Measurements from ENCODE around the gene C1orf226. TPM values are rescaled to one million over a fixed set of nuclear protein-coding genes. Genes with fewer than 3 reads are reported as not detected.

The C1orf226 gene
- total and polyA plus RNA-seq, 7 donors, result 0.10 to 1.1 (median 0.28) TPM

DNA sequence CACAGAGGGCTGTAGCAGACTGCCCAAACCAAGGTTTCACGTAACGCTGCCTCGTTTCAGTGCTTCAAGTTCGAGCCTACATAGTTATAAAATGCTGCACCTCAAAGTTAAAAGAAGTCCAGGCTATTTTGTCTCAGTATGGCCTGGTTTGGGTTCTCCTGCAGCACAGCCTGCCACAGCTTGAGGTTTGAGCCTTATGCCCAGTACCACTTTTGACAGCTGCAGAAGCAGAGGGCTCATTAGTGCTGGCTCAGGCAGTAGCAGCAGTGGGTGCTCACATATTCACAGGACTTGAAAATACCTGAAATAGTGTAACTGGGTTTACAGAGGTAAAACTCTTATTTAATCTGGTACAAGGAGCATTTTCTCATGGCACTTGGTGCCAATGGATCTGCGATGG is 20.2 kb upstream of the C1orf226 start:
- H3K4me3 ChIP-seq, result no peak overlapping the region
- H3K27ac ChIP-seq, result no peak overlapping the region
- TF ChIP-seq, protein P1, sequence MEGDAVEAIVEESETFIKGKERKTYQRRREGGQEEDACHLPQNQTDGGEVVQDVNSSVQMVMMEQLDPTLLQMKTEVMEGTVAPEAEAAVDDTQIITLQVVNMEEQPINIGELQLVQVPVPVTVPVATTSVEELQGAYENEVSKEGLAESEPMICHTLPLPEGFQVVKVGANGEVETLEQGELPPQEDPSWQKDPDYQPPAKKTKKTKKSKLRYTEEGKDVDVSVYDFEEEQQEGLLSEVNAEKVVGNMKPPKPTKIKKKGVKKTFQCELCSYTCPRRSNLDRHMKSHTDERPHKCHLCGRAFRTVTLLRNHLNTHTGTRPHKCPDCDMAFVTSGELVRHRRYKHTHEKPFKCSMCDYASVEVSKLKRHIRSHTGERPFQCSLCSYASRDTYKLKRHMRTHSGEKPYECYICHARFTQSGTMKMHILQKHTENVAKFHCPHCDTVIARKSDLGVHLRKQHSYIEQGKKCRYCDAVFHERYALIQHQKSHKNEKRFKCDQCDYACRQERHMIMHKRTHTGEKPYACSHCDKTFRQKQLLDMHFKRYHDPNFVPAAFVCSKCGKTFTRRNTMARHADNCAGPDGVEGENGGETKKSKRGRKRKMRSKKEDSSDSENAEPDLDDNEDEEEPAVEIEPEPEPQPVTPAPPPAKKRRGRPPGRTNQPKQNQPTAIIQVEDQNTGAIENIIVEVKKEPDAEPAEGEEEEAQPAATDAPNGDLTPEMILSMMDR (IDR thresholded peaks at IDR 0.05), result no peak
- intact Hi-C loops (cut with DNase I), result no loop called here
- no peaks in the 10 kb centered on the region for H3K9me3 ChIP-seq
- H3K36me3 ChIP-seq (ENCODE audit: insufficient read depth in 1 of 2, low read depth in 1 of 2), result no peaks in the 10 kb centered on the region
- 81 to 88% (median 86%) methylated on average over 5 of the region's 5 CpGs for WGBS, 3 donors
- H3K4me1 ChIP-seq, result no peaks in the 10 kb centered on the region
- DNase-seq, result no peak
- no peaks in the 10 kb centered on the region for H3K27me3 ChIP-seq (ENCODE audit: insufficient read depth in 3 of 3, low read length in 2 of 3)
- ATAC-seq, result no peak

DNA sequence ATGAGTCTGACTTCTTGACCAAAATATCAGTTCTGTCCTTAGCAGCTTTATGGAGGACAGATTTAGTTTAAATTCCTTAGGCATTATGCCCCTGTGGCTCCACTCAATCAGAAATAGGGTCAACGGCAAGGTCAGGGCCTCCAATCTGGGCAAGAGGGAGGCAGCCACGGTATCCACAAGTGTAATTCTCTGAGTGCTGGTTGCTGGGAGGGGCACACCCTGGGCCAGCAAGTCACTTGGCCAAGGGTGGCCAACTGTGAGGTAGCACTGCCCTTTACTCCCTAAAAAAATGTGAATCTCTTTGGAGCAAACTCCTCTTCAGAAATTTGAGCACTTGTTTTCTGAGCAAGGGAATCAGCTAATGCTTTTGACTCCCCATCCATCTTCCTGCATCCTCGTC is 17.7 kb upstream of the C1orf226 start:
- no peak for ATAC-seq

GRCh38 chr1:162364498-162364897 is 17.0 kb upstream of the C1orf226 start:
- Histone ChIP-seq H3K4me3 (no peak overlapping the region), H3K27ac (no peak overlapping the region), H3K9me3 (no peaks in the 10 kb centered on the region), H3K27me3 (ENCODE audit: insufficient read depth in 3 of 3, low read length in 2 of 3) (no peaks in the 10 kb centered on the region), H3K36me3 (ENCODE audit: insufficient read depth in 1 of 2, low read depth in 1 of 2) (no peaks in the 10 kb centered on the region), H3K4me1 (no peaks in the 10 kb centered on the region)
- no peak for ATAC-seq
- intact Hi-C loops (cut with DNase I), result no loop called here
- WGBS, 3 donors, result 75 to 82% (median 76%) methylated on average over 1 of the region's 1 CpG
- no peak for DNase-seq
- TF ChIP-seq, protein P1 (IDR thresholded peaks at IDR 0.05), result no peak

More for the DNA sequence above, 17.7 kb upstream of the C1orf226 start:
- H3K27me3 ChIP-seq (ENCODE audit: insufficient read depth in 3 of 3, low read length in 2 of 3), result no peaks in the 10 kb centered on the region
- H3K36me3 ChIP-seq (ENCODE audit: insufficient read depth in 1 of 2, low read depth in 1 of 2), result no peaks in the 10 kb centered on the region
- H3K9me3 ChIP-seq, result no peaks in the 10 kb centered on the region
- intact Hi-C loops (cut with DNase I), result no loop called here
- no peaks in the 10 kb centered on the region for H3K4me1 ChIP-seq
- WGBS, 3 donors, result 76 to 80% (median 77%) methylated on average over 3 of the region's 3 CpGs
- TF ChIP-seq, protein P1 (IDR thresholded peaks at IDR 0.05), result no peak
- no peak overlapping the region for H3K4me3 ChIP-seq
- DNase-seq, result no peak
- no peak overlapping the region for H3K27ac ChIP-seq

GRCh38 chr1:162365284-162366020 is 16.1 kb upstream of the C1orf226 start:
- no peaks in the 10 kb centered on the region for H3K9me3 ChIP-seq
- 87 to 93% (median 92%) methylated on average over 10 of the region's 10 CpGs for WGBS, 3 donors
- ATAC-seq (no peak), DNase-seq (no peak)
- H3K27ac ChIP-seq, result no peak overlapping the region
- no peaks in the 10 kb centered on the region for H3K4me1 ChIP-seq
- no peak overlapping the region for H3K4me3 ChIP-seq
- H3K27me3 ChIP-seq (ENCODE audit: insufficient read depth in 3 of 3, low read length in 2 of 3), result no peaks in the 10 kb centered on the region
- intact Hi-C loops (cut with DNase I), result no loop called here
- H3K36me3 ChIP-seq (ENCODE audit: insufficient read depth in 1 of 2, low read depth in 1 of 2), result no peaks in the 10 kb centered on the region
- TF ChIP-seq, protein P1 (IDR thresholded peaks at IDR 0.05), result no peak

GRCh38 chr1:162366149-162366548 is 15.4 kb upstream of the C1orf226 start:
- Histone ChIP-seq H3K4me1 (no peaks in the 10 kb centered on the region), H3K4me3 (no peak overlapping the region), H3K9me3 (no peaks in the 10 kb centered on the region), H3K27me3 (ENCODE audit: insufficient read depth in 3 of 3, low read length in 2 of 3) (no peaks in the 10 kb centered on the region), H3K36me3 (ENCODE audit: insufficient read depth in 1 of 2, low read depth in 1 of 2) (no peaks in the 10 kb centered on the region), H3K27ac (no peak overlapping the region)
- WGBS, 3 donors, result 63 to 71% (median 68%) methylated on average over 4 of the region's 4 CpGs
- intact Hi-C loops (cut with DNase I), result no loop called here
- no peak for ATAC-seq
- no peak for DNase-seq
- TF ChIP-seq, protein P1 (IDR thresholded peaks at IDR 0.05), result no peak
